K562 (cell line): ENCODE measurements around the gene FBXO48. TPM values are rescaled to one million over a fixed set of nuclear protein-coding genes. Genes with fewer than 3 reads are reported as not detected.

Experiments
- ATAC-seq: fragments of 200-7000 bp; cut with Tn5 transposase; 3 replicates; pipeline ENCODE4 v1.9.1; 2020; ENCODE audit warnings: moderate library complexity
- BruUV-seq: library from RNA; stranded (reverse); fragments of 400-500 nt; replicated peaks from 2 replicates; lab custom pipeline; 2021; lab: Mats Ljungman, UMichigan
- CTCF ChIA-PET: fragments of 300-600 bp; formaldehyde crosslinking; extraction: SDS; loops from one replicate; lab custom pipeline; 2021; ENCODE audit warnings: low intra/inter-chr PET ratio; lab: Yijun Ruan, JAX
- POLR2A ChIA-PET: fragments of 300-600, 350-650 bp; sonication (Branson Sonifier 250); formaldehyde crosslinking; extraction: SDS; loops from one replicate; lab custom pipeline; 2021; ENCODE audit warnings: antibody characterized with exemption, inconsistent platforms; lab: Yijun Ruan, JAX
- DNase-seq, 4 experiments: peaks; one replicate each; pipeline versions ENCODE4 v3.0.0 to v3.0.0-alpha.2; 2011 to 2018; ENCODE audit warnings: low spot score in 3 of 4, mixed read lengths in 3 of 4; ENCODE audit errors: extremely low read depth in 1 of 4
- FAIRE-seq: peaks from 2 replicates; lab custom pipeline; 2011; peaks lifted over from hg19 to GRCh38; lab: Jason Lieb, UNC
- H2AFZ ChIP-seq: 2 replicates; pipeline ENCODE4 v1.6.0; 2011; ENCODE audit warnings: low read depth, low read length, control low read depth, inconsistent platforms
- H3K27ac ChIP-seq: fragments of 200-600 bp; 3 replicates; pipeline ENCODE4 v1.8.0; 2011; ENCODE audit warnings: low read depth, mild to moderate bottlenecking, control low read depth, inconsistent platforms, low read length, moderate library complexity, mixed read lengths; ENCODE audit errors: extremely low read depth
- H3K27me3 ChIP-seq, 2 experiments: fragments of 300-600 bp in 1 of 2; 2 replicates in 1 of 2; 3 replicates in 1 of 2; pipeline versions ENCODE4 v1.6.0 to v1.8.0; 2011; ENCODE audit warnings: inconsistent platforms in 2 of 2, low read length in 2 of 2, mild to moderate bottlenecking in 1 of 2, mixed read lengths in 1 of 2, moderate library complexity in 1 of 2; ENCODE audit not compliant: control insufficient read depth in 2 of 2, insufficient read depth in 2 of 2
- H3K36me3 ChIP-seq: fragments of 300-600 bp; 3 replicates; pipeline ENCODE4 v1.8.0; 2011; ENCODE audit warnings: mild to moderate bottlenecking, low read length, inconsistent platforms; ENCODE audit not compliant: control insufficient read depth, insufficient read depth
- H3K4me1 ChIP-seq, 2 experiments: fragments of 200-600 bp in 1 of 2; replicated peaks in 1 of 2; 2 replicates in 1 of 2; 3 replicates in 1 of 2; pipeline versions ENCODE4 v1.5.1 to v1.8.0; 2011; ENCODE audit warnings: inconsistent platforms in 2 of 2, low read length in 2 of 2, mild to moderate bottlenecking in 1 of 2, mixed read lengths in 1 of 2, moderate library complexity in 1 of 2; ENCODE audit not compliant: control insufficient read depth in 2 of 2, insufficient read depth in 2 of 2
- H3K4me2 ChIP-seq: 2 replicates; pipeline ENCODE4 v1.6.1; 2011; ENCODE audit warnings: low read length, control low read depth, inconsistent platforms, mixed read lengths; ENCODE audit not compliant: insufficient read depth
- H3K4me3 ChIP-seq: fragments of 200-600 bp; sonication (generic), shearing (Covaris generic); 2 replicates; pipeline ENCODE4 v1.5.1; 2016; ENCODE audit warnings: control low read depth, inconsistent platforms
- H3K79me2 ChIP-seq: fragments of 200-600 bp; 3 replicates; pipeline ENCODE4 v1.8.0; 2011; ENCODE audit warnings: low read length, inconsistent platforms; ENCODE audit not compliant: control insufficient read depth, insufficient read depth
- H3K9ac ChIP-seq, 2 experiments: 2 replicates each; pipeline versions ENCODE4 v1.6.0 to v1.6.1; 2011; ENCODE audit warnings: low read depth in 2 of 2, low read length in 2 of 2, control low read depth in 1 of 2, inconsistent platforms in 1 of 2, mild to moderate bottlenecking in 1 of 2, mixed read lengths in 1 of 2; ENCODE audit not compliant: insufficient read depth in 1 of 2
- H3K9me1 ChIP-seq: one replicate; pipeline ENCODE4 v1.6.0; 2011; ENCODE audit warnings: inconsistent platforms, mild to moderate bottlenecking, low read length, moderate library complexity; ENCODE audit not compliant: control insufficient read depth, insufficient read depth
- H3K9me3 ChIP-seq: replicated peaks from 2 replicates; pipeline ENCODE4 v1.5.1; 2011; ENCODE audit warnings: low read depth, low read length, inconsistent platforms; ENCODE audit not compliant: control insufficient read depth, insufficient read depth
- H4K20me1 ChIP-seq: replicated peaks from 2 replicates; pipeline ENCODE4 v1.6.1; 2011; ENCODE audit warnings: low read length, inconsistent platforms, mixed read lengths; ENCODE audit not compliant: control insufficient read depth, insufficient read depth
- RNF2 ChIP-seq: sonication (generic); IDR thresholded peaks from 2 replicates; pipeline ENCODE4 v1.6.1; 2016
- WGBS: fragments of 100-300 bp; shearing (Covaris generic); methylation state at CpG from one replicate; pipeline ENCODE4 v1.1.6; 2016; ENCODE audit warnings: low coverage, mixed read lengths; ENCODE audit not compliant: insufficient coverage; ENCODE audit errors: missing lambda C conversion rate; 5-methylcytosine and 5-hydroxymethylcytosine counted together
- in situ Hi-C: fragments of 300-500 bp; cut with MboI; formaldehyde crosslinking; loops from 4 replicates; pipeline ENCODE4 v1.15.0; 2018; ENCODE audit warnings: inconsistent platforms, mixed read lengths
- intact Hi-C: fragments of 100-400 bp; cut with micrococcal nuclease; formaldehyde crosslinking; loops from 2 replicates; pipeline ENCODE4 v1.14.2; 2022
- polyA plus RNA-seq, 8 experiments: library from polyadenylated mRNA; depleted of rRNA in 4 of 8; stranded (reverse) in 5 of 8; unstranded in 3 of 8; fragments of >200 nt; fragmentation: Nextera tagmentation in 2 of 8; fragmentation: Illumina TruSeq in 1 of 8; extraction: Ambion mirVana in 2 of 8; extraction: Trizol in 1 of 8; gene quantifications; 2 replicates each; pipeline versions ENCODE4 v1.2.1 to v1.2.3, GENCODE V29; 2011 to 2014; ENCODE audit warnings: inconsistent platforms in 1 of 8, missing spikeins in 1 of 8
- total RNA-seq, 7 experiments: library from RNA; depleted of rRNA in 6 of 7; stranded (reverse); fragments of >200 nt in 6 of 7; fragmentation: Illumina TruSeq in 2 of 7; extraction: Trizol in 2 of 7; gene quantifications; 2 replicates each; pipeline versions ENCODE4 v1.2.1 to v1.2.3, GENCODE V29; 2011 to 2021; ENCODE audit warnings: low replicate concordance in 1 of 7
- TF ChIP-seq, protein P1 (sequence below): fragments of 250-450 bp; sonication (Bioruptor Pico); IDR thresholded peaks from 2 replicates; pipeline ENCODE4 v1.9.0; 2021; ENCODE audit warnings: mild to moderate bottlenecking
- TF ChIP-seq, protein P2 (sequence below), 2 experiments: IDR thresholded peaks in 1 of 2; conservative IDR thresholded peaks in 1 of 2; 2 replicates each; pipeline ENCODE4 v1.6.1; 2016; ENCODE audit warnings: low read depth in 2 of 2, mild to moderate bottlenecking in 1 of 2, missing compliant biosample characterization in 1 of 2, missing genetic modification characterization in 1 of 2, moderate library complexity in 1 of 2

Gene FBXO48
- total and polyA plus RNA-seq, 9 of the 15 experiments (the other 6 are each of a cell fraction or from before 2014, with no cell fraction given) = 0.36 to 1.8 (median 0.73) TPM

DNA sequence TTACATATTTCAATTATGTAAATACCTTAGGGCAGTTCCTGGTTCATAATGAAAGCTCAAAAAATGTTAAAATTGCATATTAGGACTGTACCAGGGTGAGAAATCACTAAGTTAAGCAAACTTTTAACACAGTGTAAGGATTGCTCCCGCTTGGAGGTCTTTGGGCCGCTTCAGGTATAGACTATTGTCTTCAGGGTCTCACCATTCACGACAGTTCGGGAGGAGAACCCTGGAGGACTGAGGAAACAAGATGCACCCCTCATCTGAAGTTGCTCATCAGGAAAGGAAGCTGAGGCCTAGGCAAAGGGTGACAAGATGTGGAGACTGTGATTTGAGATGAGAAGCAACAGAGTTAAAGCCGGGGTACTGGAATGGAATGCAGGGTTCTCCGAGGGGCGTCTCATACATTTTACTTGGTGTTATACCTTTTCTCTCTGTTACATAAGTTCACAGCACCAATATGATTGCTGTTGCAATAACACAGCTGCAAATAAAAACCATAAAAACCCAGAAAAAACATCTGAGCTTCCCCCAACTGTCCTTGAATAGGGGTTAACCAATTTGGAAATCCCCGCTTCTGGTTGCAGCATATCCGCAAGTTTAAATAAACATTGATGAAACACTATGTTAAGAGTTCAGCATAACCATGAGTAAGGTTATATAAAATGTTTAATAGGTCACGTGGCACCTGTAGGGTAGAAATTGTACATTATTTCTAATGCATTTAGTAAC lies 40.1 kb downstream of the FBXO48 start:
- intact Hi-C loops = no loop called here
- ChIA-PET CTCF (no interaction called here), POLR2A (interaction anchor here (1.5 to 4.4 kb wide), 2 partner anchors 10 to 14 kb away, joined by 3 to 21 read pairs; no protein-coding TSS in a partner anchor)
- H2AFZ ChIP-seq = no peak overlapping the region
- H3K36me3 ChIP-seq = no peaks in the 10 kb centered on the region
- H4K20me1 ChIP-seq = no peaks in the 10 kb centered on the region
- H3K79me2 ChIP-seq = no peaks in the 10 kb centered on the region
- H3K27me3 ChIP-seq = no peaks in the 10 kb centered on the region
- FAIRE-seq (no peak), ATAC-seq (no peak), DNase-seq (no peak)
- no TSS peak for BruUV-seq
- H3K4me3 ChIP-seq = no peak overlapping the region
- no peak overlapping the region for H3K4me2 ChIP-seq
- peaks cover 9 to 46% of the 10 kb centered on the region in 2 experiments for H3K4me1 ChIP-seq
- H3K9me3 ChIP-seq = no peaks in the 10 kb centered on the region
- H3K27ac ChIP-seq = no peak overlapping the region
- H3K9me1 ChIP-seq = no peaks in the 10 kb centered on the region
- WGBS = 86% methylated on average over 10 of the region's 10 CpGs
- TF ChIP-seq, protein P1, sequence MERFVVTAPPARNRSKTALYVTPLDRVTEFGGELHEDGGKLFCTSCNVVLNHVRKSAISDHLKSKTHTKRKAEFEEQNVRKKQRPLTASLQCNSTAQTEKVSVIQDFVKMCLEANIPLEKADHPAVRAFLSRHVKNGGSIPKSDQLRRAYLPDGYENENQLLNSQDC (CRISPR knock-in tag) = no peak
- TF ChIP-seq RNF2 = no peak
- TF ChIP-seq, protein P2, sequence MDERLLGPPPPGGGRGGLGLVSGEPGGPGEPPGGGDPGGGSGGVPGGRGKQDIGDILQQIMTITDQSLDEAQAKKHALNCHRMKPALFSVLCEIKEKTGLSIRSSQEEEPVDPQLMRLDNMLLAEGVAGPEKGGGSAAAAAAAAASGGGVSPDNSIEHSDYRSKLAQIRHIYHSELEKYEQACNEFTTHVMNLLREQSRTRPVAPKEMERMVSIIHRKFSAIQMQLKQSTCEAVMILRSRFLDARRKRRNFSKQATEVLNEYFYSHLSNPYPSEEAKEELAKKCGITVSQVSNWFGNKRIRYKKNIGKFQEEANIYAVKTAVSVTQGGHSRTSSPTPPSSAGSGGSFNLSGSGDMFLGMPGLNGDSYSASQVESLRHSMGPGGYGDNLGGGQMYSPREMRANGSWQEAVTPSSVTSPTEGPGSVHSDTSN (CRISPR knock-in tag; IDR thresholded peaks at IDR 0.05; ENCODE audit: low read depth) = no peak
- TF ChIP-seq, protein P2 (tag; conservative IDR thresholded peaks at IDR 0.05; ENCODE audit: low read depth) = no peak
- in situ Hi-C loops = no loop called here
- H3K9ac ChIP-seq = no peak overlapping the region
